Fibroblast of skin of scalp (primary cell): Measurements from ENCODE around the gene CLN6.
A peak's percentile ranks its signal among the peaks of the same experiment; 100 is the strongest.
"Not testable (repeated sequence)": the region's sequence is repeated elsewhere in the genome, so short reads cannot be mapped to it uniquely, and the experiment has no call there.

Experiments
- DNase-seq: peaks from one replicate; pipeline ENCODE4 v3.0.0-alpha.2; 2013

CLN6 gene

DNA sequence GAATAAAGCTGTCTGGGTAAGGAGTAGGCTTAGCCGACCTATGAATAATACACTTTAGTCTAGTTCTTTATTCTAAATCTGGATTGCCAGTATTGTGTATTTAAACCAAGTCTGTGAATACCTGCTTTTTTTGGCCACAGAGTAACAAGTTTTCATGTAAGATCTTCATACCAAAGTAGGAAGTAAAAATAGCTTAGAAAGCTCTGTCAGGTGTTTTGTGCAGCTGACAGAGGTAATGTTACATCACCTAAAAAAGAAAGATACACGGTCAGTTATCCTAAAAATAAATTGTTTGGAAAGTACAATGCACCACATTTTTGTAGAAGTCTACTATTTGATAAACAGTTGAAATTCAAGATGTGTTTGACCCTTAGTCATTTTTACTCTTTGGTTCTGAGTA, 40.9 kb downstream of the CLN6 start:
- no peak for DNase-seq

DNA sequence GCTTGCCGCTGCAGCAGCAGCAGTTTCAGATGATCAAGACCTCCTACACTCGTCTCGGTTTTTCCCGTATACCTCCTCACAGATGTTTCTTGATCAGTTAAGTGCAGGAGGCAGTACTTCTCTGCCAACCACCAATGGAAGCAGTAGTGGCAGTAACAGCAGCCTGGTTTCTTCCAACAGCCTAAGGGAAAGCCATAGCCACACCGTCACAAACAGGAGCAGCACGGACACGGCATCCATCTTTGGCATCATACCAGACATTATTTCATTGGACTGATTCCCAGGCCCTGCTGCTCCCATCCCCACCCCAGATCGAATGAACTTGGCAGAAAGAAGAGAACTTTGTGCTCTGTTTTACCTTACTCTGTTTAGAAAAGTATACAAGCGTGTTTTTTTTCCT, 42.0 kb downstream of the CLN6 start:
- DNase-seq, result peak; percentile 81

DNA sequence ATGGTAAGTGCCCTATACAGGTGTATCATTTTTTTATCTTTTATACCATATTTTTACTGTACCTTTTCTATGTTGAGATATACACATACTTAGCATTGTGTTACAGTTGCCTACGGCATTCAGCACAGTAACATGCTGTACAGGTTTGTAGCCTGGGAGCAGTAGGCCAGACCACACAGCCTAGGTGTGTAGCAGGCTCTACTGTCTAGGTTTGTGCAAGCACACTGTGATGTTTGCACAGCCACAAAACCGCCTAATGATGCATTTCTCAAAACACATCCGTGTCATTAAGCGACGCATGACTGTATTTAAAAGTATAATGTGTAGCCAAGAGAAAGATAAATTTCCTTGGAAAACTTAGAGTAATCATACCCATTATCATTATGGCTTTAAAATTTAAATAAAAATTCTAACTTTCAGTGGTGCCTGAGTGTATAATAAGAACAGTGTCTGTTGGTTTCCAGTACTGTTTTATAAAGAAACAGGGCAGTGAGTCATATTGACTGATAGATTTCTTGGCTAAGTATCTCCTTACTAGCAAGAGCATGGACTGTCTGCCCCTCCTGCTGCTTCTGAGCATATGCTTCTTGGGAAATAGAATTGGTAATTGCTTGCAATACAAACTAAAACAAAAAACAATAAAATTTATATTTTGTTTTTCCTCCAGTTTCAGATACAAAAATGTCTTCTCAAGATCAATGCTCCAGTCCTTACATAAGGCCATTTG, 42.7 kb downstream of the CLN6 start:
- DNase-seq, result peak; percentile 69

DNA sequence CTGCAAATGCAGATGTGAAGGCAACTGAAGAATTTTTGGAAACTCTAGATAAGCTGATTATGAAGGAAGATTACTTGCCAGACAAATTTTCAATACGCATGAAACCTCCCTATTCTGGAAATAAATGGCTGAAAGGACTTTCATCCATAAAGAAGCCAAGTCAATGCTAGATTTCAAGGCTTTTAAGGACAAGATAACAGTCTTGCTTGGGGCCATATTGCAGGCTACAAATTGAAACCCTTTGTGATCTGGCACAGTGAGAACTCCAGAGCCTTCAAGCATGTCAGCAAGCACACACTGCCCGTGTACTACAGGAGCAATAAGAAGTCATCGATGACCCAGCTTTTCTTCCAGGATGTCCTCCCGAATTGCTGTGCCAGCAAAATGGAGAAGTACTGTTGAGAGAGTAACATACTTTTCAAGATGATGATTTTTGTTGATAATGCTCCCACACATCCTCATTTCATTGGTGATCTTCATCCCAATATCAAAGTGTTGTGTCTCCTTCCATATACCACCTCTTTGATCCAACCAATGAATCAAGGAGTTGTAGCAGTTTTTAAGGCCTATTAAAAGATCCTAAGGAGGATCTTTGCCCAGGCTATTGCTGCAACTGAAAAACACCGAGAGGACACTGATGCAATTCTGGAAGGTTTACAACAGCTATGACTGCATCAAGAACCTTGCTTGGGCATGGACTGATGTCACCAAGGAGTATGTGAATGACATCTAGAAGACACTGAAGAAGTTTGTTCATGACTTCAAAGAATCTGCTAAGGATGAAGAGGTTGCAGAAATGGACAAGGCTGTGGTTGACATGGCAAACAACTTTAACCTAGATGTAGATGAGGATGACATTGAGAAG, 44.7 kb downstream of the CLN6 start:
- no peak for DNase-seq

DNA sequence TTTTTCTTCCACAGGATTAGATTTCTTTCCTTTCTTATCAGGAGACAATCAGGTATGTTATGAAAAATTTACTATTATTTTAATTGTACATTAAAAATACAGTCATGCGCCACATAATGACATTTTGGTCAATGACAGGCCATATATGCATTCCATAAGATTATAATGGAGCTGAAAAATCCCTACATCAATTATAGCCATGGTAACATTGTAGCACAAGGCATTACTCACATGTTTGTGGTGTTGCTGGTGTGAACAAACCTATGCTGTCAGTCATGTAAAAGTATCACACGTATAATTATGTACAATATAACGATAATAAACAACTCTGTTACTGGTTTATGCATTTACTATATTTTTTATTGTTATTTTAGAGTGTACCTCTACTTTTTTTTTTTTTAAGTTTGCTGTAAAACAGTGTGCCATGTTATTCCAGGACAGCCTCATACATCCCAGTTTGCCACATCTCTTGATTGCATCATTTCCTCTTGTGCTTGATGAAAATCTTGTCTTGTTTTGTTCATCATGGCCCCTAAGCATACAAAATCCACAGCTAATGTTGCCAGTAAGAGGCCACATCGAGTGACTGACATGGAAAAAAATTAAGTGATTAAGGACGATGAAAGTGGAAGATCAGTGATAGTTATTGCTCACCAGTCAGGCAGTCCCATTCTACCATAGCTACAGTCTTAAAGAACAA, 45.8 kb downstream of the CLN6 start:
- peak; percentile 58 for DNase-seq

DNA sequence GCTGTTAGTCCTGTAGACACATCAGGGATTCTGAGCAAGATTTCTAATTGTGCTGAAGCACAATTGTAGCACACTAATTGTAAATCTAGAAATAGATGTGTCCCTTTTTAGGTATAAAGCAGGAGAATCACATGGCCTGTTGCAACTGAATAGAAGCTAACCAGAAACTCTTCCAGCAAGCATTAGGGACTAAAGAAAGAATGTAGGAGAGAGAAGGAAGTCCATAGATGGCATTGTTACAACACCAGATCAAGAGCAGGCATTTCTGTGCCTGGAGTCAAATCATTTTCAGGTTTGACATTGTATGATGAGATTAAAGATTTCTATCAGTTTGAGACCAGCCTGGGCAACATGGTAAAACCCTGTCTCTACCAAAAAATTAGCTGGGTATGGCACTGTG, 51.8 kb downstream of the CLN6 start:
- peak; percentile 28 for DNase-seq

GRCh38 chr15:68176601-68177000, 52.9 kb downstream of the CLN6 start:
- no peak for DNase-seq

GRCh38 chr15:68175526-68175925, 54.0 kb downstream of the CLN6 start:
- no peak for DNase-seq

DNA sequence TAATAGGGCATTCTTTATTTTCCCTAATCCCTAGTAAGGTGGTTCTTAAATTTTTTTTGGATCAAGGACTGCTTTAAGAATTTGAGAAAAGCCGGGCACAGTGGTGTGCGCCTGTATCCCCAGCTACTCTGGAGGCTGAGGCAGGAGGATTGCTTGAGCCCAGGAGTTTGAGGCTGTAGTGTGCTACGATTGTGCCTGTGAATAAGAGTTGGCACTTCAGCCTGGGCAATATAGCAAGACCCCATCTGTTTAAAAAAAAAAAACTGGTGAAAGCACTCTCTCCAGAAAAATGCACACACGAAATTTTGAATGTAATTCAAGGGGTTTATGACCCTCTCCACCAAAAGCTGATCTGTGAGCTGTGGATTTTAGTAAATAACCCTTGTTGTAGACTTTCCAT, 56.4 kb downstream of the CLN6 start:
- no peak for DNase-seq

- not testable (repeated sequence) for DNase-seq
Measured at GRCh38 chr15:68172037-68172436, 57.5 kb downstream of the CLN6 start.

GRCh38 chr15:68166847-68167246, 62.7 kb downstream of the CLN6 start:
- DNase-seq, result no peak

DNA sequence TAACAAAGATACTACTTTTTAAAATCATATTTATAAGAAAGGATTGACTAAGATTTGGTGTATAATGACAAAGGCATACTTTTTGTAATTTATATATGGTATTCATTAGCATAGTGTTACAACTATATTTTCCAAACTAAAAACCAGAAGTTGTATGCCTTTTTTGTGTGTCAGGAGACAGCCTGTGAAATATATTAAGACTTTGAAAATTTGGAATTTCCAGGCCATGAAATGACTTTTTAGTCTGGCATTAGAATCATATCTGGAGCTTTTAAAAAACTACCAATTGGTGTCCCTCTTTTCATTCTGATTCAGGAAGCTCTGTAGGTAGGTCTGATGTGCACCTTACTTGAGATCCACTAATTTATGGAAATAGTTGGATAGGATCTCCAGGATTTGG, 66.3 kb downstream of the CLN6 start:
- no peak for DNase-seq

DNA sequence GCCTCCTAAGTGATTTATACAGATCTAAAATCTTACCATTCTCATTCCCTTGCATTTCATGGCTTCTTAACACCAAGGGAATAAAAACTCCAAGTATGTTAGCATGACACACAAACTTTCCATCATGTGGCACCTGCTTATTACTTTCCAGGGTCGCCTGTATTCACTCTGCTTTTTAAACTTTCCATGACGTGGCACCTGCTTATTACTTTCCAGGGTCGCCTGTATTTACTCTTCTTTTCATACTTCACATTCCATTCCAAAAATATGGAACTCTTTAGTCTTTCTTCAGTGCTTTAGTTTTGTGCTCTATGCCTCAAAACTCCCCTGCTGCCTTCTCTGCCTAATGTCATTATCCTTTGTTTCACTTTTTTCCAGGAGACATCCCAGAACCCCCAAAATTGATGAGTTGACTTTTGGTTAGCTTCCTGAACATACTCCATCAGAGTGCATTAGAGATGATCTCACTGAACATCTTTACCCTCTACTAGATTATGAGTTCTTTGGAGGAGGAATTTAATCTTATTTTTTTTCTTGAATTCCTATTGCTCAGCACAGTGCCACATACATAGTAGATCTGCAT, 71.4 kb downstream of the CLN6 start:
- peak; percentile 26 for DNase-seq

GRCh38 chr15:68157074-68157473, 72.5 kb downstream of the CLN6 start:
- no peak for DNase-seq
